OCI-LY7 (cell line): ENCODE measurements around the gene HLA-DOA. TPM values are rescaled to one million over a fixed set of nuclear protein-coding genes. Genes with fewer than 3 reads are reported as not detected.

Experiments used
- BruUV-seq: library from RNA; stranded (reverse); fragments of 400-500 nt; replicated peaks from 2 replicates; lab custom pipeline; 2021; lab: Mats Ljungman, UMichigan
- CTCF ChIA-PET: fragments of 300-600 bp; sonication (Branson Sonifier 250); formaldehyde crosslinking; loops from one replicate; lab custom pipeline; 2022; ENCODE audit warnings: antibody characterized with exemption; ENCODE audit not compliant: unreplicated experiment; lab: Charles Lee
- POLR2A ChIA-PET: fragments of 300-600 bp; sonication (Branson Sonifier 250); formaldehyde crosslinking; loops from one replicate; lab custom pipeline; 2022; ENCODE audit warnings: antibody characterized with exemption; lab: Charles Lee
- DNase-seq: peaks from one replicate; pipeline ENCODE4 v3.0.0-alpha.2; 2015; ENCODE audit warnings: low spot score
- H2AFZ ChIP-seq: fragments of 200-600 bp; sonication (generic), shearing (Covaris generic); 2 replicates; pipeline ENCODE4 v1.6.1; 2014; ENCODE audit warnings: mild to moderate bottlenecking, antibody characterized with exemption, low read length, moderate library complexity
- H3K27ac ChIP-seq: fragments of 200-600 bp; sonication (generic); 2 replicates; pipeline ENCODE4 v1.5.1; 2014; ENCODE audit warnings: mixed run types, low read depth, mild to moderate bottlenecking, moderate library complexity, low read length, inconsistent platforms; ENCODE audit not compliant: poor library complexity, severe bottlenecking
- H3K36me3 ChIP-seq: fragments of 200-600 bp; sonication (generic); 2 replicates; pipeline ENCODE4 v1.6.1; 2014; ENCODE audit warnings: mild to moderate bottlenecking, antibody characterized with exemption, low read length, moderate library complexity, mixed read lengths; ENCODE audit not compliant: insufficient read depth
- H3K4me1 ChIP-seq: fragments of 200-600 bp; sonication (generic); 2 replicates; pipeline ENCODE4 v1.5.1; 2014; ENCODE audit warnings: mild to moderate bottlenecking, low read length; ENCODE audit not compliant: insufficient read depth, poor library complexity, severe bottlenecking
- H3K4me2 ChIP-seq: fragments of 200-600 bp; sonication (generic); 2 replicates; pipeline ENCODE4 v1.6.1; 2014; ENCODE audit warnings: mild to moderate bottlenecking, low read length
- H3K4me3 ChIP-seq: fragments of 200-600 bp; sonication (generic); 2 replicates; pipeline ENCODE4 v1.5.1; 2014; ENCODE audit warnings: mild to moderate bottlenecking, low read depth, low read length; ENCODE audit not compliant: poor library complexity, severe bottlenecking
- H3K79me2 ChIP-seq: fragments of 200-600 bp; sonication (generic); 2 replicates; pipeline ENCODE4 v1.6.1; 2016; ENCODE audit warnings: low read depth, mild to moderate bottlenecking, low read length, moderate library complexity, mixed read lengths; ENCODE audit not compliant: insufficient read depth
- H3K9me2 ChIP-seq: fragments of 200-600 bp; sonication (generic); 2 replicates; pipeline ENCODE4 v1.6.1; 2016; ENCODE audit warnings: mild to moderate bottlenecking, low read length, mixed read lengths; ENCODE audit not compliant: insufficient read depth
- H3K9me3 ChIP-seq: fragments of 200-600 bp; sonication (generic); 2 replicates; pipeline ENCODE4 v1.6.1; 2014; ENCODE audit warnings: mild to moderate bottlenecking, mixed run types, low read length, mixed read lengths
- H4K20me1 ChIP-seq: fragments of 200-600 bp; sonication (generic); 2 replicates; pipeline ENCODE4 v1.6.1; 2014; ENCODE audit warnings: mild to moderate bottlenecking, antibody characterized with exemption, low read length, moderate library complexity, mixed read lengths; ENCODE audit not compliant: insufficient read depth
- CTCF ChIP-seq: fragments of 200-600 bp; sonication (generic); conservative IDR thresholded peaks from 2 replicates; pipeline ENCODE4 v1.5.1; 2014; ENCODE audit warnings: mild to moderate bottlenecking, antibody characterized with exemption, low read length, moderate library complexity, mixed read lengths
- EZH2phosphoT487 ChIP-seq: fragments of 200-600 bp; sonication (generic); IDR thresholded peaks from 2 replicates; pipeline ENCODE4 v1.6.1; 2018; ENCODE audit warnings: low read depth, borderline replicate concordance, mild to moderate bottlenecking, mixed run types, antibody characterized with exemption, low read length, moderate library complexity, mixed read lengths
- intact Hi-C: fragments of 100-400 bp; cut with micrococcal nuclease; formaldehyde crosslinking; loops from one replicate; pipeline ENCODE4 v1.10.0; 2022; ENCODE audit not compliant: unreplicated experiment
- total RNA-seq, 2 experiments: library from RNA; depleted of rRNA in 1 of 2; stranded (reverse); fragments of >200 nt in 1 of 2; shearing (Covaris generic) in 1 of 2; gene quantifications; 2 replicates each; pipeline ENCODE4 v1.2.3, GENCODE V29; 2014 to 2022

The HLA-DOA gene
- total RNA-seq, 2 experiments from 2014 or later = 55.0 to 78.3 TPM

- no peaks in the 10 kb centered on the region; the same call in 1 of the 2 replicates for H3K36me3 ChIP-seq
- TF ChIP-seq CTCF = no peak
- TF ChIP-seq EZH2phosphoT487 = no peak
- intact Hi-C loops = loop anchor here (2.0 kb wide), 1 partner anchor 43 kb away; the partner anchor contains the start of gene HLA-DPA1
- no peaks in the 10 kb centered on the region for H4K20me1 ChIP-seq
- H3K4me2 ChIP-seq = peak overlapping the region; percentile 69
- peak; percentile 89 for DNase-seq
- peaks cover 49% of the 10 kb centered on the region for H3K4me1 ChIP-seq
- H3K27ac ChIP-seq = peak overlapping the region; percentile 84
- peak overlapping the region; percentile 88 for H2AFZ ChIP-seq
- H3K79me2 ChIP-seq = no peaks in the 10 kb centered on the region
- peak overlapping the region; percentile 52 for H3K4me3 ChIP-seq
- BruUV-seq = TSS peak; percentile 94
- CTCF ChIA-PET = interaction anchor here (0.6 to 2.4 kb wide), 6 partner anchors 10 to 219 kb away, joined by 3 to 8 read pairs (median 4); partner anchors contain the start of gene HLA-DPA1
- POLR2A ChIA-PET = interaction anchor here (0.5 to 9.1 kb wide), 14 partner anchors 11 to 1790 kb away, joined by 3 to 75 read pairs (median 4); partner anchors contain the start of genes HLA-DMA, HLA-DPA1 and HLA-DPB1
- no peaks in the 10 kb centered on the region for H3K9me2 ChIP-seq
- H3K9me3 ChIP-seq = peaks cover 14% of the 10 kb centered on the region
Measured at GRCh38 chr6:33029328-33030184, 20.2 kb upstream of the HLA-DOA start.

- H3K9me3 ChIP-seq = peaks cover 9% of the 10 kb centered on the region; the same call in 1 of the 2 replicates
- H3K4me2 ChIP-seq = peak overlapping the region; percentile 69
- H3K4me3 ChIP-seq = peak overlapping the region; percentile 12
- H3K4me1 ChIP-seq = peaks cover 49% of the 10 kb centered on the region
- CTCF ChIA-PET = interaction anchor here (0.6 to 2.4 kb wide), 3 partner anchors 9 to 90 kb away, joined by 3 to 8 read pairs (median 3); no protein-coding TSS in a partner anchor
- H3K79me2 ChIP-seq = no peaks in the 10 kb centered on the region
- peak; percentile 32 for DNase-seq
- TSS peak; percentile 85 for BruUV-seq
- no peaks in the 10 kb centered on the region for H4K20me1 ChIP-seq
- H2AFZ ChIP-seq = peak overlapping the region; percentile 51
- peak overlapping the region; percentile 84 for H3K27ac ChIP-seq
- H3K9me2 ChIP-seq = no peaks in the 10 kb centered on the region
- no peak for TF ChIP-seq CTCF
- no peak for TF ChIP-seq EZH2phosphoT487
- POLR2A ChIA-PET = interaction anchor here (0.5 to 9.1 kb wide), 11 partner anchors 10 to 217 kb away, joined by 3 to 75 read pairs (median 4); partner anchors contain the start of genes HLA-DMA, HLA-DPA1 and HLA-DPB1
- intact Hi-C loops = loop anchor here (2.0 kb wide), 1 partner anchor 44 kb away; the partner anchor contains the start of gene HLA-DPA1
- H3K36me3 ChIP-seq = no peaks in the 10 kb centered on the region
Measured at GRCh38 chr6:33028220-33028849, 18.9 kb upstream of the HLA-DOA start.
